Measurements from ENCODE around the gene GLRA1. TPM values are rescaled to one million over a fixed set of nuclear protein-coding genes. Genes with fewer than 3 reads are reported as not detected.
"Not testable (repeated sequence)": the region's sequence is repeated elsewhere in the genome, so short reads cannot be mapped to it uniquely, and the experiment has no call there.

The GLRA1 gene
- total RNA-seq, 1 experiment from 2014 or later, result not detected

GRCh38 chr5:151868451-151868850 is 56.2 kb downstream of the GLRA1 start:
- intact Hi-C loops (cut with micrococcal nuclease), result no loop called here
- no peak overlapping the region for H3K4me3 Mint-ChIP-seq (ENCODE audit: unreplicated experiment)
- POLR2A ChIA-PET, result no interaction called here
- H3K27ac Mint-ChIP-seq (ENCODE audit: low read depth, unreplicated experiment), result no peak overlapping the region
- TF ChIP-seq CTCF (IDR thresholded peaks at IDR 0.05; ENCODE audit: unreplicated experiment), result no peak
- no TSS peak for BruUV-seq (replicated peaks)
- H3K36me3 Mint-ChIP-seq (ENCODE audit: insufficient read depth, unreplicated experiment), result no peaks in the 10 kb centered on the region
- DNase-seq (ENCODE audit: unreplicated experiment), result no peak
- no peaks in the 10 kb centered on the region for H3K9me3 Mint-ChIP-seq (ENCODE audit: unreplicated experiment)
- H3K4me1 Mint-ChIP-seq (ENCODE audit: insufficient read depth, unreplicated experiment), result peaks cover 13% of the 10 kb centered on the region
- H3K27me3 Mint-ChIP-seq (ENCODE audit: insufficient read depth, unreplicated experiment), result no peaks in the 10 kb centered on the region
- CTCF ChIA-PET, result interaction anchor here (0.6 to 4.8 kb wide), 8 partner anchors 11 to 646 kb away, joined by 3 to 20 read pairs (median 4); no protein-coding TSS in a partner anchor

- Mint-ChIP-seq H3K9me3 (ENCODE audit: unreplicated experiment) (no peaks in the 10 kb centered on the region), H3K4me1 (ENCODE audit: insufficient read depth, unreplicated experiment) (no peaks in the 10 kb centered on the region), H3K36me3 (ENCODE audit: insufficient read depth, unreplicated experiment) (no peaks in the 10 kb centered on the region), H3K27ac (ENCODE audit: low read depth, unreplicated experiment) (no peak overlapping the region), H3K4me3 (ENCODE audit: unreplicated experiment) (no peak overlapping the region), H3K27me3 (ENCODE audit: insufficient read depth, unreplicated experiment) (no peaks in the 10 kb centered on the region)
- CTCF ChIA-PET, result interaction anchor here (0.7 to 5.0 kb wide), 3 partner anchors 39 to 665 kb away, joined by 3 to 20 read pairs (median 17); no protein-coding TSS in a partner anchor
- TF ChIP-seq CTCF (IDR thresholded peaks at IDR 0.05; ENCODE audit: unreplicated experiment), result no peak
- no TSS peak for BruUV-seq (replicated peaks)
- intact Hi-C loops (cut with micrococcal nuclease), result no loop called here
- no peak for DNase-seq (ENCODE audit: unreplicated experiment)
- POLR2A ChIA-PET, result interaction anchor here (1.0 kb wide), 1 partner anchor 46 kb away, joined by 3 read pairs; no protein-coding TSS in a partner anchor
These were observed 60.4 kb downstream of the GLRA1 start for GRCh38 chr5:151864061-151864748.

- ChIA-PET CTCF (interaction anchor here (1.5 to 5.0 kb wide), 2 partner anchors 33 to 279 kb away, joined by 4 to 17 read pairs; no protein-coding TSS in a partner anchor), POLR2A (interaction anchor here (1.0 kb wide), 1 partner anchor 45 kb away, joined by 3 read pairs; no protein-coding TSS in a partner anchor)
- H3K36me3 Mint-ChIP-seq (ENCODE audit: insufficient read depth, unreplicated experiment), result no peaks in the 10 kb centered on the region
- TF ChIP-seq CTCF (IDR thresholded peaks at IDR 0.05; ENCODE audit: unreplicated experiment), result no peak
- intact Hi-C loops (cut with micrococcal nuclease), result no loop called here
- H3K9me3 Mint-ChIP-seq (ENCODE audit: unreplicated experiment), result no peaks in the 10 kb centered on the region
- H3K4me3 Mint-ChIP-seq (ENCODE audit: unreplicated experiment), result no peak overlapping the region
- no peaks in the 10 kb centered on the region for H3K27me3 Mint-ChIP-seq (ENCODE audit: insufficient read depth, unreplicated experiment)
- no peaks in the 10 kb centered on the region for H3K4me1 Mint-ChIP-seq (ENCODE audit: insufficient read depth, unreplicated experiment)
- no peak overlapping the region for H3K27ac Mint-ChIP-seq (ENCODE audit: low read depth, unreplicated experiment)
- no peak for DNase-seq (ENCODE audit: unreplicated experiment)
- BruUV-seq (replicated peaks), result no TSS peak
These were observed 61.1 kb downstream of the GLRA1 start for GRCh38 chr5:151863566-151863965.

- no peaks in the 10 kb centered on the region for H3K36me3 Mint-ChIP-seq (ENCODE audit: insufficient read depth, unreplicated experiment)
- no peak overlapping the region for H3K27ac Mint-ChIP-seq (ENCODE audit: low read depth, unreplicated experiment)
- no peak for TF ChIP-seq CTCF (IDR thresholded peaks at IDR 0.05; ENCODE audit: unreplicated experiment)
- DNase-seq (ENCODE audit: unreplicated experiment), result no peak
- POLR2A ChIA-PET, result no interaction called here
- CTCF ChIA-PET, result interaction anchor here (0.6 to 5.0 kb wide), 4 partner anchors 12 to 1671 kb away, joined by 3 to 17 read pairs (median 4); no protein-coding TSS in a partner anchor
- intact Hi-C loops (cut with micrococcal nuclease), result no loop called here
- no TSS peak for BruUV-seq (replicated peaks)
- no peak overlapping the region for H3K4me3 Mint-ChIP-seq (ENCODE audit: unreplicated experiment)
- no peaks in the 10 kb centered on the region for H3K4me1 Mint-ChIP-seq (ENCODE audit: insufficient read depth, unreplicated experiment)
- no peaks in the 10 kb centered on the region for H3K9me3 Mint-ChIP-seq (ENCODE audit: unreplicated experiment)
- H3K27me3 Mint-ChIP-seq (ENCODE audit: insufficient read depth, unreplicated experiment), result no peaks in the 10 kb centered on the region
These were observed 61.7 kb downstream of the GLRA1 start for GRCh38 chr5:151862811-151863472.

- H3K4me3 Mint-ChIP-seq (ENCODE audit: unreplicated experiment); POLR2A ChIA-PET; DNase-seq (ENCODE audit: unreplicated experiment); H3K9me3 Mint-ChIP-seq (ENCODE audit: unreplicated experiment); H3K27me3 Mint-ChIP-seq (ENCODE audit: insufficient read depth, unreplicated experiment); intact Hi-C loops (cut with micrococcal nuclease); H3K36me3 Mint-ChIP-seq (ENCODE audit: insufficient read depth, unreplicated experiment); H3K4me1 Mint-ChIP-seq (ENCODE audit: insufficient read depth, unreplicated experiment); BruUV-seq (replicated peaks); H3K27ac Mint-ChIP-seq (ENCODE audit: low read depth, unreplicated experiment): not testable (repeated sequence)
- CTCF ChIA-PET, result interaction anchor here (0.6 kb wide), 1 partner anchor 45 kb away, joined by 3 read pairs; no protein-coding TSS in a partner anchor
These were observed 63.8 kb downstream of the GLRA1 start for GRCh38 chr5:151860867-151861266.
